GM23338 (cell line): ENCODE measurements around the gene ATG7. TPM values are rescaled to one million over a fixed set of nuclear protein-coding genes. Genes with fewer than 3 reads are reported as not detected.

ENCODE experiments used
- ATAC-seq: fragments of 200-7000 bp; cut with Tn5 transposase; 3 replicates; pipeline ENCODE4 v1.9.1; 2020
- DNase-seq: peaks from one replicate; pipeline ENCODE4 v3.0.0-alpha.2; 2015; ENCODE audit warnings: low spot score
- H2AFZ ChIP-seq: fragments of 200-600 bp; sonication (generic); 2 replicates; pipeline ENCODE4 v1.8.0; 2016; ENCODE audit warnings: antibody characterized with exemption, mild to moderate bottlenecking, moderate library complexity
- H3F3A ChIP-seq: fragments of 200-600 bp; sonication (generic); replicated peaks from 2 replicates; pipeline ENCODE4 v1.8.0; 2017; ENCODE audit warnings: antibody characterized with exemption, mixed run types, low read depth
- H3K27ac ChIP-seq: fragments of 200-600 bp; sonication (generic); 2 replicates; pipeline ENCODE4 v1.6.1; 2016; ENCODE audit warnings: low read depth
- H3K27me3 ChIP-seq: fragments of 200-600 bp; sonication (generic); 2 replicates; pipeline ENCODE4 v1.8.0; 2016; ENCODE audit warnings: mild to moderate bottlenecking, mixed run types, moderate library complexity; ENCODE audit not compliant: insufficient read depth
- H3K36me3 ChIP-seq: fragments of 200-600 bp; sonication (generic); 2 replicates; pipeline ENCODE4 v1.8.0; 2016; ENCODE audit warnings: mild to moderate bottlenecking; ENCODE audit not compliant: insufficient read depth
- H3K4me1 ChIP-seq: fragments of 200-600 bp; sonication (generic); 2 replicates; pipeline ENCODE4 v1.8.0; 2016; ENCODE audit warnings: mild to moderate bottlenecking, moderate library complexity; ENCODE audit not compliant: insufficient read depth
- H3K4me2 ChIP-seq: fragments of 200-600 bp; sonication (generic); 2 replicates; pipeline ENCODE4 v1.7.1; 2017; ENCODE audit warnings: mixed run types
- H3K4me3 ChIP-seq: fragments of 200-600 bp; sonication (generic); 2 replicates; pipeline ENCODE4 v1.6.1; 2016; ENCODE audit warnings: mixed run types
- H3K79me2 ChIP-seq: fragments of 200-600 bp; sonication (generic); replicated peaks from 2 replicates; pipeline ENCODE4 v1.8.0; 2017; ENCODE audit warnings: mild to moderate bottlenecking; ENCODE audit not compliant: insufficient read depth
- H3K9me2 ChIP-seq: fragments of 200-600 bp; sonication (generic); 2 replicates; pipeline ENCODE4 v1.8.0; 2017; ENCODE audit not compliant: insufficient read depth
- H4K20me1 ChIP-seq: fragments of 200-600 bp; sonication (generic); replicated peaks from 2 replicates; pipeline ENCODE4 v1.8.0; 2017; ENCODE audit warnings: mild to moderate bottlenecking; ENCODE audit not compliant: insufficient read depth
- H3K27ac Mint-ChIP-seq: 2 replicates; pipeline ENCODE4 v1.8.0; 2020; ENCODE audit warnings: inconsistent platforms, mild to moderate bottlenecking, moderate library complexity, mixed read lengths
- H3K27me3 Mint-ChIP-seq: 3 replicates; pipeline ENCODE4 v1.8.0; 2022; ENCODE audit warnings: low read depth, mild to moderate bottlenecking, moderate library complexity, mixed read lengths, inconsistent platforms; ENCODE audit not compliant: insufficient read depth, poor library complexity
- H3K36me3 Mint-ChIP-seq: 3 replicates; pipeline ENCODE4 v1.8.0; 2021; ENCODE audit warnings: low read depth, mild to moderate bottlenecking, inconsistent platforms, moderate library complexity, mixed read lengths
- H3K4me1 Mint-ChIP-seq: 3 replicates; pipeline ENCODE4 v1.8.0; 2020; ENCODE audit warnings: mild to moderate bottlenecking, inconsistent platforms, mixed read lengths
- H3K4me3 Mint-ChIP-seq: 3 replicates; pipeline ENCODE4 v1.8.0; 2021; ENCODE audit warnings: moderate library complexity, mild to moderate bottlenecking, inconsistent platforms, mixed read lengths
- H3K9me3 Mint-ChIP-seq: 3 replicates; pipeline ENCODE4 v1.8.0; 2020; ENCODE audit warnings: moderate library complexity, mild to moderate bottlenecking, inconsistent platforms, mixed read lengths
- CREB1 ChIP-seq: fragments of 250-450 bp; sonication (Bioruptor Pico); IDR thresholded peaks from 2 replicates; pipeline ENCODE4 v1.5.0; 2020; ENCODE audit warnings: low read depth, mild to moderate bottlenecking, moderate library complexity
- CTCF ChIP-seq, 2 experiments: fragments of 200-600 bp in 1 of 2; sonication (generic) in 1 of 2; conservative IDR thresholded peaks; 2 replicates each; pipeline versions ENCODE4 v1.5.1 to v1.6.1; 2016 to 2017; ENCODE audit warnings: antibody characterized with exemption in 2 of 2, low read depth in 2 of 2, mild to moderate bottlenecking in 2 of 2, moderate library complexity in 1 of 2
- ETS1 ChIP-seq: IDR thresholded peaks from 2 replicates; pipeline ENCODE4 v1.6.1; 2016; ENCODE audit warnings: antibody characterized with exemption
- EZH2 ChIP-seq: fragments of 200-600 bp; sonication (generic); IDR thresholded peaks from one replicate; pipeline ENCODE4 v1.8.0; 2017; ENCODE audit warnings: antibody characterized with exemption, mild to moderate bottlenecking, low read depth; ENCODE audit not compliant: unreplicated experiment
- EZH2phosphoT487 ChIP-seq: fragments of 200-600 bp; sonication (generic); IDR thresholded peaks from one replicate; pipeline ENCODE4 v1.8.1; 2018; ENCODE audit warnings: antibody characterized with exemption; ENCODE audit not compliant: unreplicated experiment
- JUNB ChIP-seq: IDR thresholded peaks from one replicate; pipeline ENCODE4 v1.6.1; 2016; ENCODE audit warnings: antibody characterized with exemption; ENCODE audit not compliant: unreplicated experiment
- NANOG ChIP-seq: IDR thresholded peaks from 2 replicates; pipeline ENCODE4 v1.6.1; 2016; ENCODE audit warnings: antibody characterized with exemption, borderline replicate concordance
- REST ChIP-seq: IDR thresholded peaks from one replicate; pipeline ENCODE4 v1.6.1; 2018; ENCODE audit warnings: antibody characterized with exemption; ENCODE audit not compliant: unreplicated experiment
- STAT1 ChIP-seq: IDR thresholded peaks from one replicate; pipeline ENCODE4 v1.6.1; 2016; ENCODE audit warnings: antibody characterized with exemption; ENCODE audit not compliant: unreplicated experiment
- ZNF114 ChIP-seq: fragments of 250-450 bp; sonication (Bioruptor Pico); IDR thresholded peaks from 2 replicates; pipeline ENCODE4 v1.5.0; 2020; ENCODE audit warnings: mild to moderate bottlenecking, moderate library complexity
- ZNF331 ChIP-seq: fragments of 250-450 bp; sonication (Bioruptor Pico); IDR thresholded peaks from 2 replicates; pipeline ENCODE4 v1.5.0; 2020; ENCODE audit warnings: low read depth, mild to moderate bottlenecking, moderate library complexity
- polyA plus RNA-seq: library from polyadenylated mRNA; unstranded; fragments of >200 nt; fragmentation: Nextera tagmentation; extraction: Ambion mirVana; gene quantifications from 2 replicates; pipeline ENCODE4 v1.2.1, GENCODE V29; 2016
- total RNA-seq: library from RNA; depleted of rRNA; stranded (reverse); fragments of >200 nt; shearing (Covaris generic); gene quantifications from 2 replicates; pipeline ENCODE4 v1.2.3, GENCODE V29; 2014

ATG7 gene
- total and polyA plus RNA-seq, 2 experiments from 2014 or later = 16.2 to 36.7 TPM

GRCh38 chr3:11328196-11328945 is 56.2 kb downstream of the ATG7 start:
- Histone ChIP-seq H2AFZ (no peak overlapping the region), H3K4me2 (no peak overlapping the region), H3F3A (no peaks in the 10 kb centered on the region), H3K27ac (no peak overlapping the region), H4K20me1 (no peaks in the 10 kb centered on the region), H3K4me1 (no peaks in the 10 kb centered on the region; the same call in 1 of the 2 replicates), H3K79me2 (no peaks in the 10 kb centered on the region), H3K36me3 (no peaks in the 10 kb centered on the region), H3K27me3 (no peaks in the 10 kb centered on the region), H3K4me3 (no peak overlapping the region), H3K9me2 (no peaks in the 10 kb centered on the region)
- H3K36me3 Mint-ChIP-seq = peaks cover 4% of the 10 kb centered on the region; the same call in 2 of the 3 replicates
- DNase-seq = no peak
- no peak overlapping the region for H3K4me3 Mint-ChIP-seq
- TF ChIP-seq ZNF331 (CRISPR knock-in tag) (no peak), ZNF114 (CRISPR knock-in tag) (no peak), STAT1 (no peak), CREB1 (CRISPR knock-in tag) (no peak), JUNB (no peak), NANOG (no peak), ETS1 (no peak), CTCF (conservative IDR thresholded peaks at IDR 0.05; ENCODE audit: low read depth in 2 of 2) (no peak), EZH2 (no peak), EZH2phosphoT487 (no peak), REST (no peak)
- ATAC-seq = no peak
- no peaks in the 10 kb centered on the region for H3K27me3 Mint-ChIP-seq
- H3K9me3 Mint-ChIP-seq = no peaks in the 10 kb centered on the region
- peaks cover 3% of the 10 kb centered on the region; the same call in 1 of the 3 replicates for H3K4me1 Mint-ChIP-seq
- H3K27ac Mint-ChIP-seq = no peak overlapping the region
